NCI-H748 (cell line): ENCODE data around the gene PUS1.

Source experiments
- DNase-seq: peaks from one replicate; lab custom pipeline; 2025; ENCODE audit not compliant: unreplicated experiment; lab: John Stamatoyannopoulos, UW

The PUS1 gene

GRCh38 chr12:131902332-131903241 lies 26.5 kb upstream of the PUS1 start:
- DNase-seq, result no peak

GRCh38 chr12:131903270-131904255 lies 25.5 kb upstream of the PUS1 start:
- DNase-seq, result no peak

GRCh38 chr12:131904346-131904745 lies 24.7 kb upstream of the PUS1 start:
- DNase-seq, result no peak

- DNase-seq, result no peak
Measured at GRCh38 chr12:131905081-131905629, 23.9 kb upstream of the PUS1 start.

- no peak for DNase-seq
Measured at GRCh38 chr12:131905630-131906091, 23.4 kb upstream of the PUS1 start.

- DNase-seq, result no peak
Measured at GRCh38 chr12:131907379-131908091, 21.5 kb upstream of the PUS1 start.

GRCh38 chr12:131908092-131909080 lies 20.7 kb upstream of the PUS1 start:
- DNase-seq, result no peak

- no peak for DNase-seq
Measured at GRCh38 chr12:131909081-131909751, 19.9 kb upstream of the PUS1 start.

GRCh38 chr12:131909752-131910219 lies 19.3 kb upstream of the PUS1 start:
- DNase-seq, result no peak

GRCh38 chr12:131910302-131911027 lies 18.6 kb upstream of the PUS1 start:
- no peak for DNase-seq

GRCh38 chr12:131911028-131911650 lies 17.9 kb upstream of the PUS1 start:
- DNase-seq, result no peak

- no peak for DNase-seq
Measured at GRCh38 chr12:131911851-131912477, 17.1 kb upstream of the PUS1 start.

- no peak for DNase-seq
Measured at GRCh38 chr12:131912518-131913274, 16.4 kb upstream of the PUS1 start.

- DNase-seq, result no peak
Measured at GRCh38 chr12:131913666-131914065, 15.4 kb upstream of the PUS1 start.

GRCh38 chr12:131914179-131914702 lies 14.8 kb upstream of the PUS1 start:
- DNase-seq, result no peak

- no peak for DNase-seq
Measured at GRCh38 chr12:131915000-131915689, 13.9 kb upstream of the PUS1 start.
